Activated CD4-positive, alpha-beta T cell treated with anti-CD3 and anti-CD28 coated beads, Interleukin-2, amount 50 U/mL, for 16 hours (primary cell): ENCODE measurements around the gene RPS6KL1.
"Not testable (repeated sequence)": the region's sequence is repeated elsewhere in the genome, so short reads cannot be mapped to it uniquely, and the experiment has no call there.

ENCODE experiments used
- DNase-seq: peaks from one replicate; pipeline ENCODE4 v3.0.0-alpha.2; 2020

RPS6KL1 gene

DNA sequence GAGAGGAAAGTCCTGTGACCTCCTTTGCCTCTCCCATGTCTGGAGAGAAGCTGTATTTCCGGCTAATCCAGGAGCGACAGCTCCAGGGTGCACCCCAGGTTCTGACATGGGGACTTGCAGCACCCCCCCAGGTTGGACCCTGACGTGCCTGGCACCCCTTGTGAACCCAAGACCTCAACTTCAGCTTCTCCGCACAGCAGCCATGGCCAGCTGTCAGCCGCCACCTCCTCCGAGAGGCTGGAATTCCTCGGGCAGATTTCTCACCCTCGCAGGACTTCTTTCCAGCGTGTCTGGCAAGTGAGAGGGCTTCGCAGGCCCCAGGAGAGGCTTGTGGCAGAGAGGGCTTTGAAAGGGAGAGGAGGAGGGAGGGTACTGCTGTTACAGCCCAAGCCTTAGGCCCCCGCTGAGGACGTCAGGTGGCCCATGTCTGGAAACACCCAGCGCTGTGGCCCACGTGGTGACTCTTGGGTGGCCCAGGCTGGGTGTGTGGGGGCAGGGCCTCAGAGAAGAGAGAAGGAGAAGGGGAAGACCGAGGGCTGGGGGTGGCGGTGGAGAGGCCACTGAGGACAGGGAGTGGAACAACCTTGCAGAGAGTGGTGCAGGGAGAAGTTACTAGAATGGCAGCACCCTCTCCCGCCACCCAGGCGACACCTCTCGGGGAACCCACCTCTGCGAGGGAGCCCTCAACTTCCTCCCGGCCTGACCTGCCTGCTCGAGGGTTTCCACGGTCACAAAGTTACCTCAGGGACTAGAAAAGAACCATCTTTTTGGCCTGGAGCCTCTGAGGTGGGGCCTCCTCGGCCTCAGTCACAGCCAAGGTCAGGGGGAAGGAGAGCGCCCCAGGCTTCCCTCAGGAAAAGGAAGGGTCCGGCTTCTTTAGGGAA is 11.7 kb upstream of the RPS6KL1 start:
- no peak for DNase-seq

DNA sequence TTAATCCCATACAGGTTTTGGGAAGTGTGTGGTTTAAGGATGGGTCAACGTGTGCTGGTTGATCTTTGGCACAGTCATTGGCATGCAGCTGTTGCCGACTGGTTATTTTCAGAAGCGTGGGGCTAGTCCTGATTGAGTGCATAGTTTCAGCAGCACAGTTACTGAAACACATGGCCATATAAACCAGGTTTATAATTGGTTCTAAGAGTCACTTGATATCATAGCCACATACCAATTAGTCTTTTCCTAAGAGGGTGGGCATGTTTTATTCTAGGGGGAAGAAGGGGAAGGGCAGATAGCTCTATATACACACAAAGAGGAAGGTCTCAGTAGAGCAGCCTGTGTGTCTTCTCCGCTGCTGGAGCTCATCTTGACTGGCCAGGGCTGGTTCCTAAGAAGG is 11.0 kb upstream of the RPS6KL1 start:
- no peak for DNase-seq

DNA sequence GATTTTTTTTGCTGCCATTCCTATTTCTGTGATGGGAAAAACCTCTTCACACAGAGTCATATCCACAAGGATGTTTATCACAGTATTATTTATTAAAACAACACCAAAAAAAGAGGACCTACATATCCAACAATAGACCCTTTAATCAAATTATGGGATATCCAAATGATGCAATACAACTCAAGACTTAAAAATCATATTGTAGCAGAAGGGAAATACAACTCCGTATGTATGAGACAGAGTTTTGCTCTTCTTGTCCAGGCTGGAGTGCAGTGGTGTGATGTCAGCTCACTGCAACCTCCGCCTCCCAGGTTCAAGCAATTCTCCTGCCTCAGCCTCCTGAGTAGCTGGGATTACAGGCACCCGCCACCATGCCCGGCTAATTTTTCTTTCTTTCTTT is 9.9 kb upstream of the RPS6KL1 start:
- not testable (repeated sequence) for DNase-seq

DNA sequence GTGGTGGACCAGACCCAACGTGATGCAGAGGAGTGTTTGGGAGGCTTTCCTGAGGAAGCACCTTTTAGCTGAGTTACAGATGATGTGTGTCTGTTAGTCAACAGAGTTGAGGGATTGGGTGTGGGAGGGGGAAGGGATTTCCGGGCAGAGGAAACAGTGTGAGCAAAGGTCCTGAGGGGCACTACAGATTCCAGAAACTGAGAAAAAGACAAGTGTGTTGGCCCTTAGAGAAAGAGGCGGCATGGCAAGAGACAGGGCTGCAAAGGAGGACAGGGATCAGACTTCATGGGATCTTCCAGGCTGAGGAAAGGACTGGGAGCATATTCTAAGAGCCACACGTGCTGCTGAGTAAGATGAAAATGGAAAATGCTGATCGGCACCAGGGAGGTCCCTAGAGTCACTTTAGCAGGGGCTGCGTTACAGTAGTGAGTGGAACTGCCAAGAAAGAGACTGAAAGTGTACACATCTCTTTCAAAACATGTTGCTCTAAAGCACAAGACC is 9.4 kb upstream of the RPS6KL1 start:
- no peak for DNase-seq

DNA sequence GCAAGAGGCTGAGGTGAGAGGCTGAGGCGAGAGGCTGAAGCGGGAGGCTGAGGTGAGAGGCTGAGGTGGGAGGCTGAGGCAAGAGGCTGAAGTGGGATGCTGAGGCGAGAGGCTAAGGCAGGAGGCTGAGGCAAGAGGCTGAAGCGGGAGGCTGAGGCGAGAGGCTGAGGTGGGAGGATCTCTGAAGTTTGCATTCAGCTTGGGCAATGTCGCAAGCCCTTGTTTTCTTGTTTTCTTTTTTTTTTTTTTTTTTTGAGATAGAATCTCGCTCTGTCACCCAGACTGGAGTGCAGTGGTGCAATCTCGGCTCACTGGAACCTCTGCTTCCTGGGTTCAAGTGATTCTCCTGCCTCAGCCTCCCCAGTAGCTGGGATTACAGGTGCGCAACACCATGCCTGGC is 8.7 kb upstream of the RPS6KL1 start:
- not testable (repeated sequence) for DNase-seq

DNA sequence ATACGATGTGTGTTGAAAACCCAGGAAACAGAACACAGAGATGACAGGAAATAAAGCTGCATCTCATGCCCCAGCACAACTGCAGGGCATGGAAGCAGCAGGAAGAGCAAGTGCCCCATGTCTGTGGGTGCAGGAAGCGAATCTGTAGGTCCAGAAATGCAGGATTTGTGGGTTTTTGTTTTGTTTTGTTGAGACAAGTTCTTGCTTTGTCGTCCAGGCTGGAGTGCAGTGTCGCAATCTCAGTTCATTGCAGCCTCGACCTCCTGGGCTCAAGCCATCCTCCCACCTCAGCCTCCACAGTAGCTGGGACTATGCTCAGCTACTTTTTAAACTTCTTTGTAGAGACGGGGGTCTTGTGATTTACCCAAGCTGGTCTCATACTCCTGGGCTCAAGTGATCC is 6.2 kb upstream of the RPS6KL1 start:
- DNase-seq, result no peak

DNA sequence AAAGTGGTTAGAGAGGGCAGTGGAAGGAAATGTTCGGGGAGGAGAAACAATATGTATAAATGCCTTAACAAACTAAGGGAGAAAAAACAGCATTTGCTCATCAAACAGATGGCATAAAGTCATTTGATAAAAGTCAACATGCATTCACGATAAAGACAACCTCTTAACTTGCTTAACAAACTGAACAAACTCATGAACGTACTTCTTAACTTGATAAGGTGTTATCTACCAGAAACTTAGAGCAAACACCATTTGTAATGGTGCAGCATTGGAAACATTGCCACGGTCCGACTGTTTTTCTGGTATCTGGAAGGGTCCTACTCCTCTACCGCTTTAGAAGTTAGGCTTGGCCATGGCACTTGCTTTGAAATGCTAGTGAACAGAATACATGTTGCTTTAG is 4.2 kb upstream of the RPS6KL1 start:
- DNase-seq, result no peak

DNA sequence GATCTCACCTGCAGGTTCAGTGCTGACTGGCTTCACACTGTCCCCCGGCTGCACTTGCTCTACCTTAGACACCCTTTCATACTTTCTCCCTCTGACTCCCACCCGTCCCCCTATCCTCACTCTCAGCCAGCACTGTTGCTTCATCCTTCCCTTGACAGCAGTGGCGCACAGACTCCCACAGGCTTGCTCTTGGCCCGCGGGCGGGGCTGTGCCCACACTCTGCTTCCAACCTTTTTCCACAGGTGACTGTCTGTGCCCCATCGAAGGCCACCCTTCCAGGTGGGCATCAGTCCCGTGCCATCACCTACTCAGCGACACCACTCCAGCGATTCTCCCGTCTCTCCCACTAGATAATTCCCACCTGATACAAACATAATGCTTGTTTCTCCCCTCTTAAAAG is 1.0 kb upstream of the RPS6KL1 start:
- no peak for DNase-seq

DNA sequence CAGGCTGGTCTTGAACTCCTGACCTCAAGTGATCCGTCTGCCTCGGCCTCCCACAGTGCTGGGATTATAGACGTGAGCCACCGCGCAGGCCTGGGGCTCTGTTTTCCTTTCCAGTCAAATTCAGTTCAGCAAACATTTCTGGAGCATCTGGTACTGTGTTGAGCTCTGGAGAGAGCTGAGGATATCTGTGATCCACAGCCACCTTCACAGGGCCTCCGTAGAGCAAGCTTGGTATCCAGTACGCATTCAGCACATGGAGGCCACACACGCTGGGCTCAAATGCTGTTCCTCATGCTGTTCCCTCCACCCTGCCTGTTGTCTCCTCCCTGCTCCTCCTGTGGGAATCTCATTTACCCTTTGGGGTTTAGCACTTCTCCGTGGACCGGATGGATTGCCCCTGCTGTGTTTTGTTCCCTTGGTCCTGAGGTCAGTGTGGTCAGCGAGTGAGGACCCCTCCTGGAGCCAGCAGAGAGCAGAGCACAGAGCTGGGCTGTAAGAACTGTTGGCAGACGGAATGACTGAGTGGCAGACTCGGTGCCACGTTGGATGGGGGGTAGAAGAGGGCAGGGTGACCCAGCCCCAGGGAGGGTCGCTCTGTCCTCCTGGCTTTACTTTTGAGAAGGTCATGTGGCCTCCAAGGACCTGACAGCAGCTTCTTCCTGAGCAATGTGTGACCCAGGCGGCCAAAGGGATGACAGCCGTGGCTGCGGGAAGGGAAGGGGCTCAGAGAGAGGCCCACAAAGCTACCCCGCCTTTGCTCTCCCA is 891 bp downstream of the RPS6KL1 start:
- DNase-seq, result no peak

DNA sequence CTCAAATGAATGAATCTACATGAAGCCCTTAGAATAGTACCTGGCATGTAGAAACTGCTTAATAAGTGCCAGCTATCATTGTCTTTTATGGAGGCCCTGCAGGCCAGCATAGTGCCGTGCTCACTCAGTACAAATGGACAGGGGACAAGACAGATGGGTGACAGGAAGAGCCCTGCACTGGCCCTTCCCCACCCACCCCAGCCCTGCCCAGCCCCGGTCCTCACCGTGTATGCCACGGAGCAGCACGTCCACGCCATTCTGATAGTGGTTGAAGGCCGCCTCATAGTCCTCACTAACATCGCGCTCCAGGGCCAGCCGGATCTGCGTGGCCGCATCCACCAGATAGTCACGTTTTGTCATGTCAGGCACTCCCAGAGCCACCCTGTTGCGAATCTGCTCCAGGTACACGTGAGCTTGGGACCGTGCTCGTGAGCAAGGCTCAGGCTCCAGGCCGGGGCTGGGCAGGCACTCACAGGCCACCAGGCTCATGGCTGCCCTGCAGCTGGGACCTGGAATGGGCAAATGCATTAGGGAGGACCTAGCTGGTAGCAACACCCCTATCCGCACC is 1.9 kb downstream of the RPS6KL1 start:
- no peak for DNase-seq

DNA sequence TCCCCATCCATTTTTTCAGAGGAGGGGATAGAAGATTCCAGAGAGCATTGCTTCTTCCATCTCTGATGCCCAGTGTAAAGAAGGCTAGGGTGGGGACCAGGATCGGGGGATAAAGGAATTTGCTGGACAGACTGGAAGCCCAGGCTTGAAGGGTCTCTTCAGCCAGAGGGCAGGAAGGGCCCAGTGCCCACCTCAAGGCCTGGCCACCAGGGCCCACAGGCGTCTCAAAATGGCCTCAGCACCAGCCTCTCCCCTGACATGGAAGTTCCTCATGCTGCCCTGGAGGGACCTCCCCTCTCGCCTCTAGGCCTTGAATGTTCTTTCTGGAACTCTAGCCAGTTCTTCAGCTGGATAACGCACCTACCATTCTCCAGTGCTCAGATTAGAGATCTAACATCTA is 2.8 kb downstream of the RPS6KL1 start:
- DNase-seq, result no peak

DNA sequence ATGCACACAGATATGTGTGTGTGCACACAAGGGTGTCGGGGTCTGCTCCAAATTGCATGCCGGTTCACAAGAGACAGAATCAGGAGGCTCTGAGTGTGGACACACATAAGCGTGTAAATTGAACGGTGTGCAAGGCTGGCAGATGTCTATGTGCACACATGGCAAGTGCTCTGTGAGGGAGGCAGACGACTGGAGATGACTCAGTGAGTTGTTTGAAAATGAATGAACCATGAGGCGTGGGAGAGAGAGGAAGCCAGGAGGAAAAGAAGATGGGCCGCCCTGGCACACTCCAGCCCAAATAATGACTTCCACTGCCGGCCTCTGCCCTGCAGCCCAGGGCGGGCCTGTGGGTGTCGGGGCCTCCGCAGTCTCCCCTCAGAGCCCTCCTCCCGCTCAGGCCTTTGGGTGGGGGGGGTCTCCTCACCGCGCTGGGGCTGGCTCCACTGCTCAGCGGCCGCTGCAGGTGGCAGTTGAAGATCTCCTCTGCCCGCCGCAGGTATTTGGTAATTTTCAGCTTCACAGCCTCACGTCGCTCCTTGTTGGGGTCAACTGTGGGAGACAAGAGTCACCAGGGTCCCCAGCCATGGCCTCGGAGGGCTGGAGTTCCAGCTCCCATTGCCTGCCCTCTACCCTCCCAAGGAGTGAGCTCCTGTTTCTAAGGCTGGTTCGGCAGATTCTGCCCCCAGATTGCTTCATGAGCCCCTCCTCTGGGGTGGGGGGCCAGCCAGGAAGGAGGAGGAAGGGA is 3.5 kb downstream of the RPS6KL1 start:
- no peak for DNase-seq

DNA sequence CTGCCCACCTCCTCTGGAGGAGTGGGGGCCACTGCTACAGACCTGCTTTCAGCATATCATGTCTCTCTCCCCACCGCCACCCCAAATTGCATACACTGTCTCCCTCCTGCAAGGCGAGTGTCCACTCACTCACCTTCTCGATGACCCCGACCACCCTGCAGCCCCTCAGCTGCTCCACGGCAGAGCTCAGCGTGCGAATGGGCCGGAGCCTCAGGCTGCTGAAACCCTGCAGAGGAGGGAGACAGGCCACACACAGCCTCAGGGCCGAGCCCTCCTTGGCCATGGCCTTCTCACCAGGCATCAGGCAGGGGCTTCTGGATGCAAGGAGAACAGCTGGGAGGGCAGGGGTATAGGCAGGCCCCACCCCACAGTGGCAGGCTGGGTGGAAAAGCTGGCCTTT is 4.7 kb downstream of the RPS6KL1 start:
- no peak for DNase-seq

DNA sequence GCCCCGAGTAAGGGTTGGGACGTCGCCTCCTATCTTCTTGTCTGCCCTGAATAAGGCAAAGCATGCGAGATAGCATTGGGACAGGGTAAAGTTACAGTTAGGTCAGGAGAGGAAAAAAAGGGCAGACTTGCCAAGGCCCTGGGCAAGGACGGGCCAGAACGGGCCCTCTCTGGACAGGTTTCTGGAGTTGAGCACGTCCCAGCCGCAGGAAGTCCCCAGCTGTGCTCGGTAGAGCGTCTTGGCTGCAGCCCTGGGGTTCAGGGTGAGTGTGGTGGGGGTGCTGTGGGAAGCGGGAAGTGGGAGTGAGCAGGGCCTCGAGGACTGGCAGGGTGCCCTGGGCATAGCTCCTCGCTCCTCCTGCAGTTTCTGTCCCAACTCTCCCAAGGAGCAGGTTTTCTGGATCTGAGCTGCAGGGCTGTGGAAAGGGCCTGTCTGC is 5.4 kb downstream of the RPS6KL1 start:
- DNase-seq, result no peak

DNA sequence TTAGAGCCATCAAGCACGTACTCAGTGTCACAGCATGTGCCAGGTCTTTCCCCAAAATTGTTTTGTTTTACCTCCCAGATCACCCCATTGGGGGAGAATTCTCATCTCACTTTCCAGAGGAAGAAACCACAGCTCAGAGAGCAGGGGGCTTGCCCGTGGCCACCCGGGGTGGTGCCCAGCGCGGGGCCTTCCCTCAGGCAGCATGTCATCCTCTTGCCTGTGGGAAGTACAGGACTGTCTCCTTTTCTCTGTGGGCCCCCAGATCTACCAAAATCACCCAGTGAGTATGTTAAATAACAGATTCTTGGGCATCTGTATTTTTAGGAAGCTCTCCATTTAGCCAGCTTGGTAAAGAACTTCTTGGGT is 5.9 kb downstream of the RPS6KL1 start:
- DNase-seq, result no peak

DNA sequence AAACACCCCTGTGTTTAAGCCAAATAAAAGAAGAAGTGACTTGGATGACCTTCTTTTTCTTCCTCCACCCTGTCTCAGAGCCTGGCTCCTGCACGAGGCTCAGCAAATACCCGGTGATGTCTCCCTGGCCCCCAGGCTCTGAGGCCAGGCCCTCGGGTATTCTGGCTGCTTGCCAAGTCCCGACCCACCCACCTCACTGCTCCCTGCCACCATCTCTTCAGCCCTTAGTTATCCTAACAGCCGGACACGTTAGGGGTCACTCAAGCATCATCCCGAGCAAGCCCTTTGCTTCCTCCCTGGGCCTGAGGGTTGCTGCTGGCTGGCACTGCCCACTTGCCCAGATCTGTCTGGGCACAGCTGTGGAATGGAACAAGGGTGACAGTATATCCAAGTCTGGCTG is 7.2 kb downstream of the RPS6KL1 start:
- no peak for DNase-seq

DNA sequence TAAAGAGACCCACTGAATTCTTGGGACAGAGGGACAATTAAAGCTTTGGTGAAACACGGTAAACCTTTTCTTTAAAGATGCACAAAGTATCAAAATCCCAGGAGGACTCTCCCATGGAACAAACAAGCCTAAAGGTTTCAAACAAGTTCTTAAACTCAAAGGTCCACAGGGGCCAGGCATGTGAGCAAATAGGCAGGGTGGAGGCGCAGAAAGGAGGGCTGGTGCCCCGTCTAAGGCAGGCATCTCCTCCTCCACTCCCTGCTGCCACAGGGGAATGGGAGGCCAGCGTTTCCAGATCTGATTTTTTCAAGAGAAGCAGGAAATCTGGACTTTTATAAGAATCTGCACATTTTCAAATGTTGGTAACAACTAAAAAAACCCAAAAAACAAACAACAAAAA is 7.6 kb downstream of the RPS6KL1 start:
- DNase-seq, result no peak

DNA sequence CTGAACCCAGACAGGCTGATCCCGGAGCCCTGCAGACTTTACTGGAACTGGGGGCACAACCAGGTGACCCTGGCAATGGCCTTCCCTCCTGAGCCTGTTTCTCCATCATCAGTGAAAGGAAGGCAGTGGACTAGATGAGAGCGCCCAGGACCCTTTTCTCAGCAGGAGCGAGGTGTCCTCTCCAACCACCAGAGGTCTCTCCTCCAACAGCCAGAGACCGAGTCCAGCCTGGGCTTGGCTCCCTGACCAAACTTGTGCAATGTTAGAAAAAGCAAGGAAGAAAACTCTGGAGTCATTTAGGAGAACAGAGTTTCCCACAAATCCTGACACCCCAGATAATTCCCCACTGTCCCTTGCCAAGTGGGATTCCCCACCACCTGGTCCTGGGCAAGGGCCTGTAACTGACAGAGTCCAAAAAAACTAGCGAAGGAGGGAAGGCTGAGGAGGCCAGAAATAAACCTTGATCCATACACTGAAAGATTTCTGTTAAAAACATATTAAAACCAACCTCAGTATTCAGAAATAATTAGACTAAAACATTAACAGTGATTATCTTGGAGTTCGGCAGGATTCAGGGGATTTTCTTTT is 9.0 kb downstream of the RPS6KL1 start:
- peak; percentile 10 for DNase-seq

DNA sequence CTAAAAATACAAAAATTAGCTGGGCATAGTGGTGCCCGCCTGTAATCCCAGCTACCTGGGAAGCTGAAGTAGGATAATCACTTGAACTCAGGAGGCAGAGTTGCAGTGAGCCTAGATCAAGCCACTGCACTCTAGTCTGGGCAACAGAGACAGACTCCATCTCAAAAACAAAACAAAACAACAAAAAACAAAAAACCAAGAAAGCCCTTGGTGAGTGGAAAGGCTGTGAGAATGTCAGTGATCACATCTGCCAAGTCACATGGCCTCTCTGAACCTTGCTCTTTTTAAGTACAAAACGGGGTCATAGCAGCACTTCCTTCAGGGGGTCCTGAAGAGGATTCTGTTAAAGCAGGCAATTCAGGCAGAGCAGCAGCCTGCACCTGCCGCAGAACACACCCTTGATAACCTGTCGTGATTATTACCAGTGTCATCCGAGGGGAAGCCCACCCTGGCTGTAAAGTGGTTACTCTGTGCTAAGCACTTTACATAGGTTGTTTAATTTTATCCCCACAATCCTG is 9.6 kb downstream of the RPS6KL1 start:
- DNase-seq, result no peak

DNA sequence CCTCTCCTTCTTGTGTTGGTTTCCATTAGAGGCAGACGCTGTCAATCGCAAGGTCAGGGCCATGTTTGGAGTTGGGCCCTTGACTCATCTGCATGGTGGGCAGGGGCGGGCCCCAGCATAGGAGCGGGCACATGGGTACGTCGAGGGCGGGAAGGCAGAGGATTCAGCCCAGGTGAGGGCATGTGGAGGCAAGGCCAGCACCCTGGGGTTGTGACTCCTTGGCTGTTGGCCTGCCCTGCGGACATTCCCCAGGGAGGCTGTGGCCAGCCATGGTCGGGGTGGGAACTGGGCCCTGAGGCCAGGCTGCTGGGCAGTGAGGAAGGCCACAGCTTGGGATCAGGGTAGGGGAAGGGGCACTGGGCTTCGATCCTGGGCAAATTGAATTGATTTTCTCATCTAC is 10.3 kb downstream of the RPS6KL1 start:
- DNase-seq, result no peak

DNA sequence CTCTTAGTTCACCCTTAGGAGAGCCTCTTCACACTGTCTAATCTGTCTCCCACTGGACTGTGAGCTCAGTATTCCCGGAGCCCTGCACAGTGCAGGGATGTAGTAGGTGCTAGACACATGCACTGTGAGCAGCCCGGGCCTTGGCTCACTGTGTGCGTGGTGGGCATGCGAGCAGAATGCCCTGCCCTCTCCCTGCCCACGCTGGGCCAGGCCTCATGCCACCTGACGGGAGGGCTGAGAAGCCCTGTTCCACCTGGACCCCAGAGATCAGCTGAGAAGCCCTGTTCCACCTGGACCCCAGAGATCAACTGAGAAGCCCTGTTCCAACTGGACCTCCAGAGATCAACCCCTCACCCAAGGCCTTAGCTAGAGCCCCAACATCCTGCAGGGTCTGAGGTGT is 10.9 kb downstream of the RPS6KL1 start:
- DNase-seq, result no peak

DNA sequence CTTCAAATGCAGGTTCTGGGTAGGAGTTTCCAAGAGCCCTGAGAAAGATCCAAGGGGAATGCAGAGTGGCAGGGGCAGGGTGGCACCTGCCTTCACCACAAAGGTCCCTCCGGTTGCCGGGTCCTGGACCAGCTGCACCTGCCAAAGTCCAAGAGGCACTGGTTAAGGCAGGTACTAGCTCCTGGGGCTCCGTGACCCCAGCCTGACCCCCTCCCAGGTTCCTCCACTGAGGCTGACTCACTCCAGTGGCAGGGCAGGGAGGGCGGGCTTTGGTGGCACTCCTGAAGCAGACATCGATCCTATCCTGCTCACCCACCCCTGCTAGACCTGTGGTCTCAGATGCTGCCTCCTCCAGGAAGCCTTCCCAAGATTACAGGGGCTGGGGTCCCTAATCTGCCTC is 11.4 kb downstream of the RPS6KL1 start:
- no peak for DNase-seq

DNA sequence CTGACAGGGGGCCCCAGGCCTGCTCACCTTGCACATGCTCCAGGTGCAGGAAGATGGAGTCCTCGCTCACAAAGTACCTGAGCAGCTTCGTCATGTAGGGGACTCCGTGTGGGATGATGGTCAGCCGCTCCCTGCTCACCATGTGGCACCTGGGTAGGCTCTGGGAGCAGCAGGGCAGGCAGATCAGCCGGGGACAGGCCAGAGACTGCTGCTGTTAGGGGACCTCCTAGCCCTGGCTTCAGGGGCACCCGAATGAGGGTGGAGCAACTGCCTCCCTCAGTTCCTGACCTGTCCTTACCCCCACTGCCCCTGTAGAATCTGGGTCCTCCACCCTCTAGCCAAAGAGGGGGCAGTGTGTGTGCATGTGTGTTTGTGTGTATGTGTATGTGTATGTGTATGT is 11.8 kb downstream of the RPS6KL1 start:
- DNase-seq, result no peak
